ENCODE data around the gene TJP2.

Gene TJP2

DNA sequence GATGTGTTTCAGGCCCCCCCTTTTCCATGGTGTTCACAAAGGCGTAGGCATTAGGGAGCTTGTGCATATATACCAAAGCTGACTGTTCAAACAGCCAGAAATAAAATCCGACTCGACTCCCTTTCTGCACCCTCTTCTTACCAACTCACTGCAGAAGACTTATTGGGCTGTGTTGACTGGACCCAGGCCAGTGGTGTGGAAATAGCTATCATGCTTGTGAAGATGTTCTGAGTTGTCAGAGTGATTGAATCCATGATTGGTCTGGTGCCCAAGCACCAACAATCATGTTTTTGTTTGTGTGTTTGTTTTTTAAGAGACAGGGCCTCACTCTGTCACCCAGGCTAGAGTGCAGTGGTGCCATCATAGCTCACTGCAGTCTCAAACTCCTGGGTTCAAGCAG, 21.6 kb downstream of the TJP2 start:
- TF ChIP-seq, protein P1, sequence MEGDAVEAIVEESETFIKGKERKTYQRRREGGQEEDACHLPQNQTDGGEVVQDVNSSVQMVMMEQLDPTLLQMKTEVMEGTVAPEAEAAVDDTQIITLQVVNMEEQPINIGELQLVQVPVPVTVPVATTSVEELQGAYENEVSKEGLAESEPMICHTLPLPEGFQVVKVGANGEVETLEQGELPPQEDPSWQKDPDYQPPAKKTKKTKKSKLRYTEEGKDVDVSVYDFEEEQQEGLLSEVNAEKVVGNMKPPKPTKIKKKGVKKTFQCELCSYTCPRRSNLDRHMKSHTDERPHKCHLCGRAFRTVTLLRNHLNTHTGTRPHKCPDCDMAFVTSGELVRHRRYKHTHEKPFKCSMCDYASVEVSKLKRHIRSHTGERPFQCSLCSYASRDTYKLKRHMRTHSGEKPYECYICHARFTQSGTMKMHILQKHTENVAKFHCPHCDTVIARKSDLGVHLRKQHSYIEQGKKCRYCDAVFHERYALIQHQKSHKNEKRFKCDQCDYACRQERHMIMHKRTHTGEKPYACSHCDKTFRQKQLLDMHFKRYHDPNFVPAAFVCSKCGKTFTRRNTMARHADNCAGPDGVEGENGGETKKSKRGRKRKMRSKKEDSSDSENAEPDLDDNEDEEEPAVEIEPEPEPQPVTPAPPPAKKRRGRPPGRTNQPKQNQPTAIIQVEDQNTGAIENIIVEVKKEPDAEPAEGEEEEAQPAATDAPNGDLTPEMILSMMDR (IDR thresholded peaks at IDR 0.05), result no peak
- Histone ChIP-seq H3K27ac (no peak overlapping the region), H3K79me2 (peaks cover 16% of the 10 kb centered on the region), H3K36me3 (ENCODE audit: control insufficient read depth, insufficient read depth, low read length) (no peaks in the 10 kb centered on the region), H3K4me3 (ENCODE audit: low read depth, low read length) (no peak overlapping the region), H3K9me3 (ENCODE audit: control insufficient read depth, low read length) (no peaks in the 10 kb centered on the region), H3K27me3 (ENCODE audit: control insufficient read depth, insufficient read depth, low read length) (no peaks in the 10 kb centered on the region), H3K4me1 (peaks cover 3% of the 10 kb centered on the region), H2AFZ (no peak overlapping the region), H3K4me2 (ENCODE audit: low read length) (no peak overlapping the region), H3K9ac (no peak overlapping the region)

- no peak overlapping the region for H3K4me2 ChIP-seq (ENCODE audit: low read length)
- H3K9ac ChIP-seq, result no peak overlapping the region
- H2AFZ ChIP-seq, result no peak overlapping the region
- no peaks in the 10 kb centered on the region for H3K27me3 ChIP-seq (ENCODE audit: control insufficient read depth, insufficient read depth, low read length)
- no peak overlapping the region for H3K27ac ChIP-seq
- H3K36me3 ChIP-seq (ENCODE audit: control insufficient read depth, insufficient read depth, low read length), result no peaks in the 10 kb centered on the region
- no peaks in the 10 kb centered on the region for H3K9me3 ChIP-seq (ENCODE audit: control insufficient read depth, low read length)
- H3K79me2 ChIP-seq, result peaks cover 22% of the 10 kb centered on the region
- TF ChIP-seq, protein P1 (IDR thresholded peaks at IDR 0.05), result no peak
- no peak overlapping the region for H3K4me3 ChIP-seq (ENCODE audit: low read depth, low read length)
- H3K4me1 ChIP-seq, result peaks cover 3% of the 10 kb centered on the region
Measured at GRCh38 chr9:69197687-69198086, 23.6 kb downstream of the TJP2 start.

- no peaks in the 10 kb centered on the region for H3K36me3 ChIP-seq (ENCODE audit: control insufficient read depth, insufficient read depth, low read length)
- H3K27ac ChIP-seq, result no peak overlapping the region
- H3K4me2 ChIP-seq (ENCODE audit: low read length), result peak overlapping the region; percentile 37
- H3K9ac ChIP-seq, result no peak overlapping the region
- TF ChIP-seq, protein P1 (IDR thresholded peaks at IDR 0.05), result no peak
- H3K4me1 ChIP-seq, result peaks cover 3% of the 10 kb centered on the region
- no peaks in the 10 kb centered on the region for H3K27me3 ChIP-seq (ENCODE audit: control insufficient read depth, insufficient read depth, low read length)
- H3K9me3 ChIP-seq (ENCODE audit: control insufficient read depth, low read length), result no peaks in the 10 kb centered on the region
- peaks cover 22% of the 10 kb centered on the region for H3K79me2 ChIP-seq
- no peak overlapping the region for H3K4me3 ChIP-seq (ENCODE audit: low read depth, low read length)
- H2AFZ ChIP-seq, result no peak overlapping the region
Measured at GRCh38 chr9:69198521-69199220, 24.6 kb downstream of the TJP2 start.

GRCh38 chr9:69199769-69200470, 25.8 kb downstream of the TJP2 start:
- H3K4me3 ChIP-seq (ENCODE audit: low read depth, low read length), result no peak overlapping the region
- H3K27me3 ChIP-seq (ENCODE audit: control insufficient read depth, insufficient read depth, low read length), result no peaks in the 10 kb centered on the region
- H3K9ac ChIP-seq, result no peak overlapping the region
- H3K36me3 ChIP-seq (ENCODE audit: control insufficient read depth, insufficient read depth, low read length), result no peaks in the 10 kb centered on the region
- H3K27ac ChIP-seq, result no peak overlapping the region
- no peak overlapping the region for H2AFZ ChIP-seq
- H3K79me2 ChIP-seq, result peaks cover 17% of the 10 kb centered on the region
- TF ChIP-seq, protein P1 (IDR thresholded peaks at IDR 0.05), result no peak
- H3K4me2 ChIP-seq (ENCODE audit: low read length), result no peak overlapping the region
- H3K4me1 ChIP-seq, result peaks cover 3% of the 10 kb centered on the region
- no peaks in the 10 kb centered on the region for H3K9me3 ChIP-seq (ENCODE audit: control insufficient read depth, low read length)

All from parathyroid adenoma (tissue), 2 donors.